ENCODE data around the gene NHSL1. TPM values are rescaled to one million over a fixed set of nuclear protein-coding genes. Genes with fewer than 3 reads are reported as not detected.

The NHSL1 gene
- total RNA-seq, 1 donor from 2014 or later, result 23.4 TPM

GRCh38 chr6:138476116-138476515 lies 23.2 kb downstream of the NHSL1 start:
- Mint-ChIP-seq H3K4me3 (ENCODE audit: unreplicated experiment) (no peak overlapping the region), H3K9me3 (ENCODE audit: low read depth) (no peaks in the 10 kb centered on the region), H3K27me3 (ENCODE audit: low read depth) (no peaks in the 10 kb centered on the region), H3K27ac (ENCODE audit: unreplicated experiment) (no peak overlapping the region), H3K4me1 (ENCODE audit: low read depth) (no peaks in the 10 kb centered on the region), H3K36me3 (ENCODE audit: low read depth) (no peaks in the 10 kb centered on the region)
- no peak for DNase-seq (ENCODE audit: low spot score)
- TF ChIP-seq, protein P1, sequence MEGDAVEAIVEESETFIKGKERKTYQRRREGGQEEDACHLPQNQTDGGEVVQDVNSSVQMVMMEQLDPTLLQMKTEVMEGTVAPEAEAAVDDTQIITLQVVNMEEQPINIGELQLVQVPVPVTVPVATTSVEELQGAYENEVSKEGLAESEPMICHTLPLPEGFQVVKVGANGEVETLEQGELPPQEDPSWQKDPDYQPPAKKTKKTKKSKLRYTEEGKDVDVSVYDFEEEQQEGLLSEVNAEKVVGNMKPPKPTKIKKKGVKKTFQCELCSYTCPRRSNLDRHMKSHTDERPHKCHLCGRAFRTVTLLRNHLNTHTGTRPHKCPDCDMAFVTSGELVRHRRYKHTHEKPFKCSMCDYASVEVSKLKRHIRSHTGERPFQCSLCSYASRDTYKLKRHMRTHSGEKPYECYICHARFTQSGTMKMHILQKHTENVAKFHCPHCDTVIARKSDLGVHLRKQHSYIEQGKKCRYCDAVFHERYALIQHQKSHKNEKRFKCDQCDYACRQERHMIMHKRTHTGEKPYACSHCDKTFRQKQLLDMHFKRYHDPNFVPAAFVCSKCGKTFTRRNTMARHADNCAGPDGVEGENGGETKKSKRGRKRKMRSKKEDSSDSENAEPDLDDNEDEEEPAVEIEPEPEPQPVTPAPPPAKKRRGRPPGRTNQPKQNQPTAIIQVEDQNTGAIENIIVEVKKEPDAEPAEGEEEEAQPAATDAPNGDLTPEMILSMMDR (IDR thresholded peaks at IDR 0.05), result no peak

GRCh38 chr6:138473144-138473543 lies 26.1 kb downstream of the NHSL1 start:
- TF ChIP-seq, protein P1 (IDR thresholded peaks at IDR 0.05), result no peak
- Mint-ChIP-seq H3K4me3 (ENCODE audit: unreplicated experiment) (no peak overlapping the region), H3K4me1 (ENCODE audit: low read depth) (no peaks in the 10 kb centered on the region), H3K9me3 (ENCODE audit: low read depth) (no peaks in the 10 kb centered on the region), H3K27ac (ENCODE audit: unreplicated experiment) (no peak overlapping the region), H3K36me3 (ENCODE audit: low read depth) (no peaks in the 10 kb centered on the region), H3K27me3 (ENCODE audit: low read depth) (no peaks in the 10 kb centered on the region)
- no peak for DNase-seq (ENCODE audit: low spot score)

GRCh38 chr6:138468320-138469015 lies 30.8 kb downstream of the NHSL1 start:
- Mint-ChIP-seq H3K36me3 (ENCODE audit: low read depth) (peaks cover 4% of the 10 kb centered on the region), H3K27me3 (ENCODE audit: low read depth) (no peaks in the 10 kb centered on the region), H3K27ac (ENCODE audit: unreplicated experiment) (no peak overlapping the region), H3K4me3 (ENCODE audit: unreplicated experiment) (no peak overlapping the region), H3K4me1 (ENCODE audit: low read depth) (peaks cover 16% of the 10 kb centered on the region), H3K9me3 (ENCODE audit: low read depth) (no peaks in the 10 kb centered on the region)
- TF ChIP-seq, protein P1 (IDR thresholded peaks at IDR 0.05), result no peak
- no peak for DNase-seq (ENCODE audit: low spot score)

DNA sequence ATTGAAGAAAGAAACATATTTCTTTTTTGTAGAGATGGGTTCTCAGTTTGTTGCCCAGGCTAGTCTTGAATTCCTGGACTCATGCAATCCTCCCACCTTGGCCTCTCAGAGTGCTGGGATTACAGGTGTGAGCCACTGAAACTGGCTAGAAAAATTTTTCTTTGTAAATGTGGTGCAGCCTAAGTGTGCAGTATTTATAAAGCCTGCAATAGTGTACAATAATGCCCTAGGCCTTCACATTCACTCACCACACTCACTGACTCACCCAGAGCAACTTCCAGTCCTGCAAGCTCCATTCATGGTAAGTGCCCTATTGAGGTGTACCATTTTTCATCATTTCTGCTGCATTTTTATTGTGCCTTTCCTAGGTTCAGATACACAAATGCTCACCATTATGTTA lies 31.4 kb downstream of the NHSL1 start:
- peaks cover 4% of the 10 kb centered on the region for H3K36me3 Mint-ChIP-seq (ENCODE audit: low read depth)
- H3K27ac Mint-ChIP-seq (ENCODE audit: unreplicated experiment), result no peak overlapping the region
- TF ChIP-seq, protein P1 (IDR thresholded peaks at IDR 0.05), result no peak
- no peak for DNase-seq (ENCODE audit: low spot score)
- H3K4me1 Mint-ChIP-seq (ENCODE audit: low read depth), result peaks cover 16% of the 10 kb centered on the region
- no peaks in the 10 kb centered on the region for H3K9me3 Mint-ChIP-seq (ENCODE audit: low read depth)
- no peak overlapping the region for H3K4me3 Mint-ChIP-seq (ENCODE audit: unreplicated experiment)
- H3K27me3 Mint-ChIP-seq (ENCODE audit: low read depth), result no peaks in the 10 kb centered on the region

DNA sequence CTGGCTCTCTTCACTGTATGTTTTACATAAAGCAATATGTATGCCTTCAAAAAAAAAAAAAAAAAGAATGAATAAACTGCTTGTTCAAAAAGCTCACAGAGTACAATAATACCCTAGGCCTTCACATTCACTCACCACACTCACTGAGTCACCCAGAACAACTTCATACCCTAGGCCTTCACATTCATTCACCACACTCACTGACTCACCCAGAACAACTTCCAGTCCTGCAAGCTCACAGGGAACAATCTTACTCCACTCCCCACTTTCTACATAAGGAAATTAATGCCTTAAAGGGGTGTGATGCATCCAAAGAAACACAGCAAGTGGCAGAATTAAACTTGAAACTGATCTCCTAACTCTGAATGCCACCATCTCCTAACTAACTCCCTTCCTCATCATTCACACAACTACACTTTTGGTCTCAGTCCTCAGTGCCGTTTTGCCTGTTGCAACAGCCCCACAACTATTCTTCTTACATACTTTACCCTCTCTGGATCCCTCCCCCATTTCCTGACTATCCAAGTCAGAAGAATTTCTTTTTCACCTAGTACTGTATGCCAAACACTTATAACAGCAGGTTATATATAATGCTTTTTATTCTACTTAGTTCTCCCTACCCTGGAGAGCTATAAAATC lies 34.2 kb downstream of the NHSL1 start:
- DNase-seq (ENCODE audit: low spot score), result no peak
- no peaks in the 10 kb centered on the region for H3K9me3 Mint-ChIP-seq (ENCODE audit: low read depth)
- TF ChIP-seq, protein P1 (IDR thresholded peaks at IDR 0.05), result no peak
- H3K4me1 Mint-ChIP-seq (ENCODE audit: low read depth), result peaks cover 16% of the 10 kb centered on the region
- H3K36me3 Mint-ChIP-seq (ENCODE audit: low read depth), result peaks cover 7% of the 10 kb centered on the region
- H3K27ac Mint-ChIP-seq (ENCODE audit: unreplicated experiment), result peak overlapping the region; percentile 92
- H3K27me3 Mint-ChIP-seq (ENCODE audit: low read depth), result no peaks in the 10 kb centered on the region
- no peak overlapping the region for H3K4me3 Mint-ChIP-seq (ENCODE audit: unreplicated experiment)

All from chondrocyte (in vitro differentiated cells).